GM12873 (cell line): ENCODE data around the gene HHAT.

Experiments used
- TF ChIP-seq, protein P1 (sequence below): IDR thresholded peaks from 2 replicates; pipeline ENCODE4 v1.5.1; 2012; ENCODE audit warnings: low read depth, mild to moderate bottlenecking, moderate library complexity, low read length, control low read depth; ENCODE audit not compliant: insufficient read depth; ENCODE audit errors: missing control alignments

The HHAT gene

DNA sequence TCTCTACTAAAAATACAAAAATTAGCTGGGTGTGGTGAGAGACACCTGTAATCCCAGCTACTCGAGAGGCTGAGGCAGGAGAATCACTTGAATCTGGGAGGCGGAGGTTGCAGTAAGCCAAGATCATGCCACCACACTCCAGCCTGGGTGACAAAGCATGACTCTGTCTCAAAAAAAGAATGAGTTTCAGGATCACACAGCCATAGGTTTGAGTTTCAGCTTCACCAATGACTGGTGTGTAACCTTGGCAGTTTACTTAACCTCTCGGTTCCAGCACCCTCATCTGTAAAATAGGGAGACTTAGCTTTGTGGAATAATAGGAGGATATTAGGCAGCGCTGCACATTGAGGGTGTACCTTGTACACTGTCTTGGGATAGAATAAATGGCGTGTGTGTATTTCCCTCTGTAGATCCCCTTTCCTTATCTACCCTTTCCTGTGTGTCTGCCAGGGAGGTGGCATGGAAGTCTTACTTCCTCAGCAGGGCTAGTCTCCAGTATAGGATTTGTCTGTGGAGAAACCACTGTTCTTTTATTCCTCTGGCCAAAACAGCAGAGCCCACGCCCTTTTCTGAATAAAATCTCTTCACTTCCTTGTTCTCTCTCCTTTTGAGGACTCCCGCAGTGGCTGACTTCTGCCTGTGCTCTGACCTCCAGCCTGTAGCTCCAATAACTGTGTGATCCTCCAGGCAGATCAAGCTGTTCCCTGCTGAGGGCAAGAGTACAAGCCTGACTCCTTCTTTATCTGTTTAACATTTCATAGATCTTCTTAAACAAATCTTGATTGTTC is 90.4 kb downstream of the HHAT start:
- TF ChIP-seq, protein P1, sequence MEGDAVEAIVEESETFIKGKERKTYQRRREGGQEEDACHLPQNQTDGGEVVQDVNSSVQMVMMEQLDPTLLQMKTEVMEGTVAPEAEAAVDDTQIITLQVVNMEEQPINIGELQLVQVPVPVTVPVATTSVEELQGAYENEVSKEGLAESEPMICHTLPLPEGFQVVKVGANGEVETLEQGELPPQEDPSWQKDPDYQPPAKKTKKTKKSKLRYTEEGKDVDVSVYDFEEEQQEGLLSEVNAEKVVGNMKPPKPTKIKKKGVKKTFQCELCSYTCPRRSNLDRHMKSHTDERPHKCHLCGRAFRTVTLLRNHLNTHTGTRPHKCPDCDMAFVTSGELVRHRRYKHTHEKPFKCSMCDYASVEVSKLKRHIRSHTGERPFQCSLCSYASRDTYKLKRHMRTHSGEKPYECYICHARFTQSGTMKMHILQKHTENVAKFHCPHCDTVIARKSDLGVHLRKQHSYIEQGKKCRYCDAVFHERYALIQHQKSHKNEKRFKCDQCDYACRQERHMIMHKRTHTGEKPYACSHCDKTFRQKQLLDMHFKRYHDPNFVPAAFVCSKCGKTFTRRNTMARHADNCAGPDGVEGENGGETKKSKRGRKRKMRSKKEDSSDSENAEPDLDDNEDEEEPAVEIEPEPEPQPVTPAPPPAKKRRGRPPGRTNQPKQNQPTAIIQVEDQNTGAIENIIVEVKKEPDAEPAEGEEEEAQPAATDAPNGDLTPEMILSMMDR, result no peak

DNA sequence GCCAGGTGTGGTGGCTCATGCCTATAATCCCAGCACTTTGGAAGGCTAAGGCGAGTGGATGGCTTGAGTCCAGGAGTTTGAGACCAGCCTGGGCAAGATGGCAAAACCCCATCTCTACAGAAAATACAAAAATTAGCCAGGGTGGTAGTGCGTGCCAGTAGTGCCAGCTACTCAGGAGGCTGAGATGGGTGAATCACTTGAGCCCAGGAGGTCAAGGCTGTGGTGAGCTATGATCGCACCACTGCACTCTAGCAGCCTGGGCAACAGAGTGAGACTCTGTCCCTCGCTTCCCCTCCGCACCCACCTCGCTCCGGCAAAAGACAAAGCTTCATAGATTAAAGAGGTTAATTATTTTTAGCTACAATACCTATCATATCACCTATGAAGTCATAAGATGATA is 100.0 kb downstream of the HHAT start:
- TF ChIP-seq, protein P1, result no peak

DNA sequence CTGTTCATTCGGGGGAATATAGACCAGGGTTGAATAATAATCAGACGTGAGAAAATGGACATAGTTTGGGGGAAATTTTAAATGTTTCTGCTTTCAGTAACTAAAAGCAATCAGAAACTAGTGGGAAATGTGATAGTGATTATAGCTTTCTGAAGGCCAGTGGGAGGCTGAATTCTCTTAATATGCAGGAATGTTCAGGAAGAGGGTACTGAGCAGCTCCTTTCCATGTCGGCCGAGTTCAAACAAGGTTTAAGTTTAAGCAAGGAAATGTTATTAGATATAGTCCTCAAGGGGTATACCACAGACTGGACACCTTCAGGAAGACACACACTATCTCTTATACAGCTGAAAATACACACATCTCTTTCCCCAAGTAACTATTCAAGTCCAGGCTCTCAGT is 105.5 kb downstream of the HHAT start:
- TF ChIP-seq, protein P1, result no peak

DNA sequence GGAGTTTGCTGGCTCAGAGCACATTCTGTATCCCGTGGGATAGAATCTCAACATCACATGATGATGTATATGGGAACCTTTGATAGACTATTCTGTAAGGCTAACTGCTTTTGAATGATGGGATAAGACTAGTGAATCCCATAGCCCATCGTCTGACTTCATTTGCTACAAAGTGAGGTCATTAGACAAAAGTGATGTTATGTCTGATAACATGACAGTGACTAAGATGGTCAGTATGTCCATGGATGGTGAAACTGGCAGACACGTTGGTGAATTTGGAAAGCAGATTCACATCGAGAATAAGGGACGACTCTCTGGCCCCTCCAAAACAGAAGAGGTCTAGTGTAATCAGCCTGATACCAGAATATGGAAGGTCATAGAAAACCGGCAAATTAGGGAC is 108.4 kb downstream of the HHAT start:
- TF ChIP-seq, protein P1, result no peak

DNA sequence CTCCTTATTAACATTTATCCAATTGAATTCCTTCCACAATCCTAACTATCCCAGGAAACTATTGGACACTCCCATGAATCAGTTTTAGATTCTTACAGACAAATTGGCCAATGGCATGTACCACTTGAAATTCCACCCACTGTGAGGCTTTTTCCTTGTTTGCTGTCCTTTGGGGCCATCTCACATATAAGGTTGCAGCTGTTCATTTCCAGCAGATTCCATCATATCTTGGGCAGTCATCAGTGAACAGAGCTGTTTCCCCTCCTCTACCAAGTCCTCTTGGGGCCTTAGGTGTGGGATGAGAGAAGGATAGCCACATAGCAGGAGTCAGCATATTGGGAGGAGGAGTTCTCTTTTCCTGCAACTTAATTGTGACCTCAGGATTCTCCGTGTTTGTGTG is 109.1 kb downstream of the HHAT start:
- TF ChIP-seq, protein P1, result no peak

DNA sequence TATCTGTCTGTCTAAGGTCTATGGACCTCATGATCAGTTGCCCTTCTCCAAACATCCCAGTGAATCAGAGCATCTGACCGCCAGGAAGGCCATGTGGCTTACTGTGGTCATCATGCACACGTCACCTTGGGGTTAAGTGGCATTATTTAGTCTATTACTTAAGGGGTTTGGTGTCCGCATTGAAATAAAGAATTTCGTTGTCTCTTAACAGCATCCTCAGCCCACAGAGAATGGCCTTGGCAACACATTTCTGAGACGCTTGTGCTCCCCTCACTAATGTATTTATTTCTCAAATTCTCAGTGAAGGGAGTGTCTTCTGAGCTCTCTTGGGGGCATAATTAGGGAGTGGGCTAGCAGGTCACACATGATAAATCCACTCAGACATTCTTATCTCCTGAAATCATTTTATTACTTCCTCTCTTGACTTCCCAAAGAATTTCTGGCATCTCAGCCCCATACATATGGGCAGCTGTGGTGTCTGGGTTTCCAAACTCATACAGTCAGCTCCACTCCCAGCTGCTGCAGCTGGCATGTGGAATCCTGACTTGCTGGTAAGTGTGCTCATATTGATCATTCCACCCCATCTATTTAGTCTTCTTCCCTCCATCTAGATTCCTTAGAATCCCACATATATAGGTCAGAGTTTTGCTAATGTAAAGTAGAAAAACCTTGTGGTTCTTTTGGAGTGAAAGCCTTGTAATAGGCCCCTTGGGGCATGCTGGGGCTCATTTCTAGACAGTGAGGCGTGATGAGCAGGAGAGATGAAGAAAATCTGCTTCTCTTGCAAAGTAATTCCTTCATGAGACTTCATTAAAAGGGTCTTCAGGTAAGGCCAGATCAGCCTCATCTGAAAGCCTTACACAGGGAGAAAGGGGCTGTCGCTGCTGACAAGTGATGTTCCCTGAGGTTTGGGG is 110.5 kb downstream of the HHAT start:
- TF ChIP-seq, protein P1, result no peak

DNA sequence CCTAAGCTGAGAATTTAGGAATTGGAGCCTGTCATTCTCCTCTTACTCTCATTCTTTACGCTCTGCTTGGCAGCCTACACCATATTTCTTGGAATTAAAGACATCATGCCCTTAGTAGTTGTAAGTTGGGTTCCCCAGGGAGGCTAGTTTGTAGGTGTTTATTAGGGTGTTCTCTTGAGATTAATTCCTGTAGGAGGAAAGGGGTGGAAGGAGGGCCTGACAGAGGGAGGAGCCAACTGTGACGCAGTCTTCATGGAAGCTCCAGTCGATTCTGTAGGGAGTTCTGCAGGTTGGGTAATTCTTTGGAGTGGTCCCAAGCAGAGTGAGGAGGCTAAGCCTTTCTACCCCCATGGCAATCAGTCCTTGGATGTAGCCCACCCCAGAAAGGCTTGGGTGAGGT is 111.4 kb downstream of the HHAT start:
- TF ChIP-seq, protein P1, result no peak
